HG03439 (cell line): ENCODE results near the gene OR2V1.

Experiments
- ATAC-seq: cut with Tn5 transposase; IDR thresholded peaks from one replicate; pipeline ENCODE4 v1.9.1; 2021; ENCODE audit warnings: mild to moderate bottlenecking, moderate library complexity; ENCODE audit not compliant: unreplicated experiment

OR2V1 gene

GRCh38 chr5:181081989-181082388 is 49.0 kb downstream of the OR2V1 start:
- no peak for ATAC-seq

- ATAC-seq = no peak
Observed at GRCh38 chr5:181076920-181077319, 54.0 kb downstream of the OR2V1 start.
